ENCODE measurements around the gene PKIG.

Gene PKIG

DNA sequence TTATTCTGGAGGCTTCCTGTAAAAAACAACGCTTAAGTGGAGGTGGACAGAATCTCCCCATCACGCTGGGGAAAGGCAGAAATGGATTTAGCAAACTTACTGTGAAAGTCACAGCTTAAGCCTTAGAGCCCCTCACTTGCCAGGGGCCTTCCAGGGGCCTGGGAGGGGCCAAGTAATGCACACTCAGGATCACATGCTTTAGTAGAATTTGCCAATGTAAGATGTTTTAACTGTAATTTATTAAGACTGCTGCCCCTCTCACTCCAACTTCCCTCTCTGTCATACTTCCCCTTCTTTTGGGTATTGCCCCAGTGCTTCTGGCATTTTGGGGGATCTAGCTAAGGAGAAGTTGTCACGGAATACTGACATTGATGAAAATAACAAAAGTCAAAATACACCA is 81.8 kb downstream of the PKIG start:
- TF ChIP-seq FOXP2 (optimal IDR thresholded peaks at IDR 0.05; ENCODE audit: borderline replicate concordance, extremely low read depth, extremely low read length, insufficient read depth) (no peak), POLR2AphosphoS5 (IDR thresholded peaks at IDR 0.05; ENCODE audit: low read depth, low read length) (no peak), TAF1 (IDR thresholded peaks at IDR 0.05; ENCODE audit: borderline replicate concordance, insufficient read depth, low read length) (no peak), SIN3A (IDR thresholded peaks at IDR 0.05; ENCODE audit: borderline replicate concordance, insufficient read depth, low read length) (no peak)
- TF ChIP-seq, protein P1, sequence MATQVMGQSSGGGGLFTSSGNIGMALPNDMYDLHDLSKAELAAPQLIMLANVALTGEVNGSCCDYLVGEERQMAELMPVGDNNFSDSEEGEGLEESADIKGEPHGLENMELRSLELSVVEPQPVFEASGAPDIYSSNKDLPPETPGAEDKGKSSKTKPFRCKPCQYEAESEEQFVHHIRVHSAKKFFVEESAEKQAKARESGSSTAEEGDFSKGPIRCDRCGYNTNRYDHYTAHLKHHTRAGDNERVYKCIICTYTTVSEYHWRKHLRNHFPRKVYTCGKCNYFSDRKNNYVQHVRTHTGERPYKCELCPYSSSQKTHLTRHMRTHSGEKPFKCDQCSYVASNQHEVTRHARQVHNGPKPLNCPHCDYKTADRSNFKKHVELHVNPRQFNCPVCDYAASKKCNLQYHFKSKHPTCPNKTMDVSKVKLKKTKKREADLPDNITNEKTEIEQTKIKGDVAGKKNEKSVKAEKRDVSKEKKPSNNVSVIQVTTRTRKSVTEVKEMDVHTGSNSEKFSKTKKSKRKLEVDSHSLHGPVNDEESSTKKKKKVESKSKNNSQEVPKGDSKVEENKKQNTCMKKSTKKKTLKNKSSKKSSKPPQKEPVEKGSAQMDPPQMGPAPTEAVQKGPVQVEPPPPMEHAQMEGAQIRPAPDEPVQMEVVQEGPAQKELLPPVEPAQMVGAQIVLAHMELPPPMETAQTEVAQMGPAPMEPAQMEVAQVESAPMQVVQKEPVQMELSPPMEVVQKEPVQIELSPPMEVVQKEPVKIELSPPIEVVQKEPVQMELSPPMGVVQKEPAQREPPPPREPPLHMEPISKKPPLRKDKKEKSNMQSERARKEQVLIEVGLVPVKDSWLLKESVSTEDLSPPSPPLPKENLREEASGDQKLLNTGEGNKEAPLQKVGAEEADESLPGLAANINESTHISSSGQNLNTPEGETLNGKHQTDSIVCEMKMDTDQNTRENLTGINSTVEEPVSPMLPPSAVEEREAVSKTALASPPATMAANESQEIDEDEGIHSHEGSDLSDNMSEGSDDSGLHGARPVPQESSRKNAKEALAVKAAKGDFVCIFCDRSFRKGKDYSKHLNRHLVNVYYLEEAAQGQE (IDR thresholded peaks at IDR 0.05; ENCODE audit: insufficient read depth in 1 of 2, low read depth in 2 of 2, low read length in 2 of 2) = no peak

DNA sequence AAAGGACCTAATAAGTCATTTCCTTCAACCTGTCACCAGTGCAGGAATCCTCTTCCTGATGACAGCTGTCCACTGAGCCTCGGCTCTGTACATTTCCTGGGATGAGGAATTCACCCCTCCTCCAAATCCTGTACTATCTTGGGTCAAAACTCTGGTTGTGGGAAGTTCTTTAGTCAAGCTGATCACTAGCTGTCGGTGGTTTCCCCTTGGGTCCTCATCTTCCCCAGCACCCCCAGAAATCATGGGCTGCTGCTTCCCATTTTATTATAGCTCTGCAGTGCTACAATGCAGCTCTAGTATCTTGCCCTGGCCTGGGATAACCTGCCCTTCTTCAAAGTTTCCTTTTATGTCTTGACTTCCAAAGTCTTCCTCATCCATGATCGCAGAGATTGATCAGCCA is 83.7 kb downstream of the PKIG start:
- no peak for TF ChIP-seq SIN3A (IDR thresholded peaks at IDR 0.05; ENCODE audit: borderline replicate concordance, insufficient read depth, low read length)
- no peak for TF ChIP-seq POLR2AphosphoS5 (IDR thresholded peaks at IDR 0.05; ENCODE audit: low read depth, low read length)
- TF ChIP-seq, protein P1 (IDR thresholded peaks at IDR 0.05; ENCODE audit: insufficient read depth in 1 of 2, low read depth in 2 of 2, low read length in 2 of 2) = no peak
- TF ChIP-seq TAF1 (IDR thresholded peaks at IDR 0.05; ENCODE audit: borderline replicate concordance, insufficient read depth, low read length) = no peak
